Activated CD4-positive, alpha-beta T cell treated with anti-CD3 and anti-CD28 coated beads, Interleukin-2, amount 50 U/mL, for 4 hours (primary cell): ENCODE results near the gene ALOXE3.
A peak's percentile ranks its signal among the peaks of the same experiment; 100 is the strongest.
"Not testable (repeated sequence)": the region's sequence is repeated elsewhere in the genome, so short reads cannot be mapped to it uniquely, and the experiment has no call there.

ENCODE experiments used
- DNase-seq, 2 experiments: peaks; one replicate each; pipeline ENCODE4 v3.0.0-alpha.2; 2020

ALOXE3 gene

GRCh38 chr17:8087952-8088230 is 30.4 kb downstream of the ALOXE3 start:
- no peak for DNase-seq

- no peak for DNase-seq
Measured at GRCh38 chr17:8087075-8087951, 31.0 kb downstream of the ALOXE3 start, which contains the start of gene ALOX12B. Gene ALOX12B, minus strand, starts transcription at chr17:8087716. Its CDS starts 274 bp downstream, at chr17:8087442.

- DNase-seq = no peak
Measured at GRCh38 chr17:8084250-8084649, 34.1 kb downstream of the ALOXE3 start.

GRCh38 chr17:8082292-8082691 is 36.0 kb downstream of the ALOXE3 start:
- no peak for DNase-seq

GRCh38 chr17:8081876-8082275 is 36.4 kb downstream of the ALOXE3 start:
- no peak for DNase-seq

GRCh38 chr17:8080799-8081219 is 37.5 kb downstream of the ALOXE3 start:
- no peak for DNase-seq

GRCh38 chr17:8080208-8080798 is 38.0 kb downstream of the ALOXE3 start:
- DNase-seq = no peak

GRCh38 chr17:8079291-8080207 is 38.8 kb downstream of the ALOXE3 start:
- peak; percentile 68 to 70 for DNase-seq

- not testable (repeated sequence) for DNase-seq
Measured at GRCh38 chr17:8077939-8078338, 40.4 kb downstream of the ALOXE3 start.

GRCh38 chr17:8076502-8077266 is 41.6 kb downstream of the ALOXE3 start:
- no peak for DNase-seq

- no peak for DNase-seq
Measured at GRCh38 chr17:8075574-8076342, 42.6 kb downstream of the ALOXE3 start.

GRCh38 chr17:8075081-8075480 is 43.2 kb downstream of the ALOXE3 start:
- DNase-seq = no peak

GRCh38 chr17:8074554-8074953 is 43.8 kb downstream of the ALOXE3 start:
- no peak for DNase-seq

- peak; percentile 86 for DNase-seq
Measured at GRCh38 chr17:8073627-8074484, 44.5 kb downstream of the ALOXE3 start.

GRCh38 chr17:8072729-8073461 is 45.4 kb downstream of the ALOXE3 start:
- peak; percentile 26 to 32 for DNase-seq

GRCh38 chr17:8072341-8072728 is 46.0 kb downstream of the ALOXE3 start:
- no peak for DNase-seq

- DNase-seq = no peak
Measured at GRCh38 chr17:8071496-8071895, 46.8 kb downstream of the ALOXE3 start.

- DNase-seq = no peak
Measured at GRCh38 chr17:8069587-8069860, 48.8 kb downstream of the ALOXE3 start.

GRCh38 chr17:8068736-8069586 is 49.4 kb downstream of the ALOXE3 start:
- no peak for DNase-seq
